Keratinocyte (primary cell): Measurements from ENCODE around the gene HYKK. TPM values are rescaled to one million over a fixed set of nuclear protein-coding genes. Genes with fewer than 3 reads are reported as not detected.

ENCODE experiments used
- DNase-seq: peaks from one replicate; pipeline ENCODE4 v3.0.0-alpha.2; 2011; ENCODE audit warnings: low read depth, missing footprints, low spot score
- FAIRE-seq: peaks from 2 replicates; lab custom pipeline; 2011; peaks lifted over from hg19 to GRCh38; lab: Jason Lieb, UNC
- H2AFZ ChIP-seq: 2 replicates; pipeline ENCODE4 v1.6.0; 2012; ENCODE audit warnings: low read length, control low read depth, inconsistent platforms; ENCODE audit not compliant: control insufficient read depth
- H3K27ac ChIP-seq: 2 replicates; pipeline ENCODE4 v1.5.1; 2011; ENCODE audit warnings: low read length; ENCODE audit not compliant: control insufficient read depth, insufficient read depth
- H3K27me3 ChIP-seq: 3 replicates; pipeline ENCODE4 v1.6.0; 2011; ENCODE audit warnings: low read length; ENCODE audit not compliant: control insufficient read depth, insufficient read depth; ENCODE audit errors: extremely low read depth
- H3K36me3 ChIP-seq, 2 experiments: 2 replicates in 1 of 2; 3 replicates in 1 of 2; pipeline ENCODE4 v1.5.1; 2011; ENCODE audit warnings: low read length in 2 of 2, mild to moderate bottlenecking in 1 of 2; ENCODE audit not compliant: control insufficient read depth in 2 of 2, insufficient read depth in 2 of 2; ENCODE audit errors: extremely low read depth in 1 of 2
- H3K4me1 ChIP-seq: 3 replicates; pipeline ENCODE4 v1.5.1; 2011; ENCODE audit warnings: low read length; ENCODE audit not compliant: control insufficient read depth, insufficient read depth; ENCODE audit errors: extremely low read depth
- H3K4me2 ChIP-seq: 3 replicates; pipeline ENCODE4 v1.6.0; 2011; ENCODE audit warnings: low read depth, low read length; ENCODE audit not compliant: control insufficient read depth, insufficient read depth; ENCODE audit errors: extremely low read depth
- H3K4me3 ChIP-seq, 3 experiments: fragments of 200-600 bp in 1 of 3; sonication (generic) in 1 of 3; 2 replicates in 2 of 3; 3 replicates in 1 of 3; pipeline ENCODE4 v1.5.1; 2011 to 2016; ENCODE audit warnings: low read length in 3 of 3, mild to moderate bottlenecking in 3 of 3, control low read depth in 2 of 3, inconsistent platforms in 1 of 3, low read depth in 1 of 3, mixed read lengths in 1 of 3, mixed run types in 1 of 3, moderate library complexity in 1 of 3; ENCODE audit not compliant: control insufficient read depth in 2 of 3, insufficient read depth in 2 of 3; ENCODE audit errors: extremely low read depth in 1 of 3
- H3K79me2 ChIP-seq: 2 replicates; pipeline ENCODE4 v1.6.0; 2012; ENCODE audit warnings: low read length; ENCODE audit not compliant: control insufficient read depth, insufficient read depth
- H3K9ac ChIP-seq: 3 replicates; pipeline ENCODE4 v1.6.0; 2011; ENCODE audit warnings: low read length; ENCODE audit not compliant: control insufficient read depth, insufficient read depth; ENCODE audit errors: extremely low read depth
- H3K9me1 ChIP-seq: 3 replicates; pipeline ENCODE4 v1.6.0; 2011; ENCODE audit warnings: low read length; ENCODE audit not compliant: control insufficient read depth, insufficient read depth; ENCODE audit errors: extremely low read depth
- H3K9me3 ChIP-seq: 2 replicates; pipeline ENCODE4 v1.5.1; 2012; ENCODE audit warnings: low read depth, low read length; ENCODE audit not compliant: control insufficient read depth
- H4K20me1 ChIP-seq: 3 replicates; pipeline ENCODE4 v1.6.0; 2011; ENCODE audit warnings: low read length; ENCODE audit not compliant: control insufficient read depth, insufficient read depth; ENCODE audit errors: extremely low read depth
- CTCF ChIP-seq, 3 experiments: IDR thresholded peaks in 1 of 3; conservative IDR thresholded peaks in 1 of 3; optimal IDR thresholded peaks in 1 of 3; 2 replicates in 2 of 3; 3 replicates in 1 of 3; pipeline versions ENCODE3 to v1.5.1; 2011; ENCODE audit warnings: low read length in 3 of 3, mild to moderate bottlenecking in 3 of 3, moderate library complexity in 2 of 3, control low read depth in 1 of 3, inconsistent platforms in 1 of 3; ENCODE audit not compliant: insufficient read depth in 2 of 3; ENCODE audit errors: extremely low read depth in 1 of 3
- EZH2 ChIP-seq: IDR thresholded peaks from one replicate; pipeline ENCODE4 v1.6.1; 2012; ENCODE audit warnings: inconsistent platforms, mild to moderate bottlenecking, low read length, moderate library complexity
- dilution Hi-C: fragments of 300-500 bp; cut with MboI; formaldehyde crosslinking; loops from one replicate; pipeline ENCODE4 v1.7.0; 2020; ENCODE audit warnings: low sequenced_read_pairs; ENCODE audit not compliant: extremely low pct_ligation_motif_present
- polyA plus RNA-seq, 5 experiments: library from polyadenylated mRNA; depleted of rRNA in 3 of 5; stranded (reverse) in 3 of 5; stranded (forward) in 1 of 5; unstranded in 1 of 5; fragments of >200 nt; gene quantifications; 1 replicate in 1 of 5; 2 replicates in 3 of 5; 3 replicates in 1 of 5; pipeline versions ENCODE4 v1.2.1 to v1.2.3, GENCODE V29; 2011 to 2012; ENCODE audit warnings: missing spikeins in 2 of 5, low read depth in 1 of 5, low replicate concordance in 1 of 5

HYKK gene
- polyA plus RNA-seq, 1 donor (not counting 4 experiments of a cell fraction or from before 2014, with no cell fraction given): 2.2 TPM

- H4K20me1 ChIP-seq: no peaks in the 10 kb centered on the region
- no peaks in the 10 kb centered on the region for H3K9me1 ChIP-seq
- H3K4me3 ChIP-seq: no peak overlapping the region
- H2AFZ ChIP-seq: no peak overlapping the region
- dilution Hi-C loops: no loop called here
- TF ChIP-seq CTCF (optimal IDR thresholded peaks at IDR 0.05 in 1 of 3, IDR thresholded peaks at IDR 0.05 in 1 of 3, conservative IDR thresholded peaks at IDR 0.05 in 1 of 3; ENCODE audit: extremely low read depth in 1 of 3, insufficient read depth in 2 of 3, low read length in 3 of 3) (no peak), EZH2 (no peak)
- no peaks in the 10 kb centered on the region for H3K4me1 ChIP-seq
- H3K27me3 ChIP-seq: no peaks in the 10 kb centered on the region
- H3K4me2 ChIP-seq: no peak overlapping the region
- no peaks in the 10 kb centered on the region for H3K79me2 ChIP-seq
- FAIRE-seq (no peak), DNase-seq (no peak)
- peaks cover 20 to 24% of the 10 kb centered on the region in 2 experiments for H3K36me3 ChIP-seq
- H3K9me3 ChIP-seq: no peaks in the 10 kb centered on the region
- H3K9ac ChIP-seq: no peak overlapping the region
- no peak overlapping the region for H3K27ac ChIP-seq
Measured at GRCh38 chr15:78481917-78482316, 25.5 kb upstream of the HYKK start.

- Histone ChIP-seq H4K20me1 (no peaks in the 10 kb centered on the region), H2AFZ (no peak overlapping the region), H3K27me3 (no peaks in the 10 kb centered on the region), H3K9me3 (no peaks in the 10 kb centered on the region), H3K79me2 (no peaks in the 10 kb centered on the region), H3K9ac (no peak overlapping the region), H3K27ac (no peak overlapping the region), H3K9me1 (no peaks in the 10 kb centered on the region), H3K4me2 (no peak overlapping the region), H3K36me3 (peaks cover 14 to 42% of the 10 kb centered on the region in 2 experiments), H3K4me3 (no peak overlapping the region), H3K4me1 (no peaks in the 10 kb centered on the region)
- TF ChIP-seq CTCF (optimal IDR thresholded peaks at IDR 0.05 in 1 of 3, IDR thresholded peaks at IDR 0.05 in 1 of 3, conservative IDR thresholded peaks at IDR 0.05 in 1 of 3; ENCODE audit: extremely low read depth in 1 of 3, insufficient read depth in 2 of 3, low read length in 3 of 3) (no peak), EZH2 (no peak)
- DNase-seq (no peak), FAIRE-seq (no peak)
- dilution Hi-C loops: no loop called here
Measured at GRCh38 chr15:78492872-78493271, 14.5 kb upstream of the HYKK start.
